Skin epidermis (tissue), 12 donors: ENCODE results near the gene TUT1.

Source experiments
- H3K27ac ChIP-seq, 21 experiments: fragments of 200-600 bp; sonication (generic) in 11 of 21; one replicate each; pipeline ENCODE4 v1.5.0; 2020; ENCODE audit warnings: mild to moderate bottlenecking in 3 of 21, inconsistent platforms in 2 of 21, moderate library complexity in 2 of 21
- H3K4me3 ChIP-seq, 7 experiments: fragments of 200-600 bp; sonication (generic) in 2 of 7; one replicate each; pipeline ENCODE4 v1.5.0; 2020; ENCODE audit warnings: inconsistent platforms in 2 of 7, mild to moderate bottlenecking in 2 of 7, moderate library complexity in 1 of 7

Gene TUT1

DNA sequence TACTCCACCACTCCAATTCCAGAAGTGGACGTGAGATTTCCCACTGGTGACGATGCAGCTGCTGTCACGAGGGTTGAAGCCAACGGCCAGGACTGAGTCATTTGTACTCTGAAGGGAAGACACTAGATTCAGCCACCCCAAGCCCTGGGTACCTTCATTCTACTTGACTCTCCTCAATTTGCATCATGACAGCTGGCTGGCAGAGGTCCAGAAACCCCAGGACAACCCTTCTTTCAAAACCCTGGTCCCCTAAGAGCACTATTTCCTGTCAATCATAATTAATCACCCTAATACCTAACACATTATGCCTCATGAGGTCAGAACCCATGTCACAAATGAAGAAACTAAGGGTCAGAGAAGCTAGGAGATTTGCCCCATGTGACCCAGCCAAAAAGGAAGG, 16.4 kb upstream of the TUT1 start:
- H3K4me3 ChIP-seq = no peak overlapping the region

DNA sequence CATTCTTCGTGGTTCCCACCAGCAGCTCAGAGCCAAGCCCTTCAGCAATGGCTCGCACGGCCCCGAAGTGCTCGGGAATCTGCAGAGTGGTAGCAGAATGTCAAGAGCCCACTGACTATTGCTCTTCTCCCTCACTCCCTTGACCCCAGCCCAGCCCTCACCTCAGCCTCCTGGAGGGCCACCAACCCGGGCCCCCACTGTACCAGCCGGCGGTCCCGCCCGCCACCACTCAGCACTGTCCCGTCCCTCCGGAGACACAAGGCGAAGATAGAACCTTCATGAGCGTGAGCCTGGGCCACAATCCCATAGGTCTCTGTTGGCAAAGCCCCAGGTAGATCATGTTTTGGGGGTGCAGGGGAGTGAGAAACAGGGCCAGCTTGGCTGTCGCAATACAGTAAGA, 14.6 kb upstream of the TUT1 start:
- Histone ChIP-seq H3K4me3 (no peak overlapping the region), H3K27ac (no peak overlapping the region)

More for the DNA sequence above, 16.4 kb upstream of the TUT1 start:
- no peak overlapping the region for H3K27ac ChIP-seq

DNA sequence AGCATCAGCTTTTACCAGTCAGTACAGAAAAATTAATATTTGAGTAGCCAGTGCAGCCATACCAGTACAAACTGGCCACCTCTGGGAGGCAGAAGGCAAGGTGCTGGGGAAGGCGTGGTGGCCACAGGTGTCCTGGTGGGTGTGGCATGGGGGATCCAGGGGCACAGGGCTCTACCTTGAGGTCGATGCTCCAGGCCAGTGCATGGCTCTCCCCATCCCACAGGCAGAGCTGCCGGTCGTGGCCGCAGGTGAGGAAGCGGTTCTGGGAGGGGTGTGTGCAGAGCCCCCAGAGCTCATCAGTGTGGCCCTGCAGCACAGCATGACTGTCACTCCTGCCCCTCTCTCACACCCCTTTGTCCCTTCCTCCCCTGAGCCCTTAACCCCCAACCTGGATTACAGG, 14.1 kb upstream of the TUT1 start:
- H3K4me3 ChIP-seq = no peak overlapping the region
- H3K27ac ChIP-seq = no peak overlapping the region

DNA sequence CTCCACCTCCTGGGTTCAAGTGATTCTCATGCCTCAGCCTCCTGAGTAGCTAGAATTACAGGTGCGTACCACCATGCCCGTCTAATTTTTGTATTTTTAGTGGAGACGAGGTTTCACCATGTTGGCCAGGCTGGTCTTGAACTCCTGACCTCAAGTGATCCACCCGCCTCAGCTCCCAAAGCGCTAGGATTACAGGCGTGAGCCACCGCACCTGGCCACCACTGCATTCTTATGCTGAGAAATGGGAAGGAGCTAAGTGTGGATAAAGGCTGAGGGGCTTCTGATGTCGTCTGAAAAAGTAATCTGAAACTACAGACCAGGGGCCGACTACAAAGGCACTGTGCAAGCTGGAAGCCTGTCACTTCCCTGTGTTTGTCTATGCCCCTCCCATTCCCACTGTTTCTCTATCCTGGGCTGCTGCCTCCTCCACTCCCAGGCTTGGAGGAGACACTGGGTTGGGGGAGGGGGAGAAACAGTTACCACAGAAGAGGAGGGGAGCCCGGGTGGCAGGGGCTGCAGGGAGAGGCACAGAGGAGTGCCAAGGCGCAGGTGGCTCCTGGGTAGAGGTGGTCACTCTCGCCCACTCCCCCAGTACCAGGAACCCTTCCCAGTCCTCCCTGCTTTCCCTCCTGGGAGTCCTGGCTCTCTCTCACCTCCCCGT, 13.3 kb upstream of the TUT1 start:
- Histone ChIP-seq H3K4me3 (no peak overlapping the region), H3K27ac (no peak overlapping the region)

DNA sequence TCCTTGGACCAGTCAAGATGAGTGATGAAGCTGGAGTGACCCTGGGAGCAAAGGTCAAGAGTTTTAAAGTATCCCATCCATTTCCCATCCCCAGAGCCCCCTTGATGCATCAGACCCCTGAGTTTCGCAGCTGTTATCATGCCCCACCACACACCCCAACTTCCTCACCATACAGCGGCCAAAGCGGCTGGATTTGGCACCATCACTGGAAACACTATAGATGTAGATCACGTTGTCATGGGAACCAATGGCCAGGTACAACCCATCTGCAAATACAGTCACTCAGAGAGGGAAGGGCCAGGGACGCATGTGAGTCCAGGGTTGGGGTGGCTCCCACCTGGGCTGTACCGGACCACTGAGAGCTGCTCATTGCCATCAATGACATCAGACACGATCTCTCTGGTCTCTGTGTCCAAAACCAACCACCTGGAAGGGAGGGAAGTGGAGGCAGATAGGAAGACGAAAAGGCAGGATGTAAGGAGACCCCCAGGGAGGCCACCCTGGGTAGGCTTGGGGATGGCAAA, 12.5 kb upstream of the TUT1 start:
- H3K27ac ChIP-seq = no peak overlapping the region
- H3K4me3 ChIP-seq = no peak overlapping the region

DNA sequence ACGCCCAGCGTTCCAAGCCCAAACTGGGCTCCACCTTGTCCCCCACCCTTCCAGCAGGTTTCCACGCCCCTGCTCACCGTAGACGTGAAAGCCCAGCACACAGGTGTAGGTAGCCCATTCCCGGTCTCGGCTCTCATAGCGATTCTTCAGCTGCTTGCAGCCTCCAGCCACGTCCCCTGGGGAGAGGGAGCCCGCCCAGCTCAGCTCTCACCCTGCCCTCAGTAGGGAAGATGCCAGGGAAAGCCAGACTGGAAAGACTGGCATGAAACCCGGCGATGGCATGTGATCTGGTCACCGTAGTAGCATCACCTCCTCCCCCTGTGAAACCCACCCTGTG, 11.7 kb upstream of the TUT1 start:
- Histone ChIP-seq H3K27ac (peak overlapping the region in 18 of 21 experiments; percentile 58 to 100 (median 98)), H3K4me3 (peak overlapping the region in 6 of 7 experiments; percentile 73 to 99 (median 92))

DNA sequence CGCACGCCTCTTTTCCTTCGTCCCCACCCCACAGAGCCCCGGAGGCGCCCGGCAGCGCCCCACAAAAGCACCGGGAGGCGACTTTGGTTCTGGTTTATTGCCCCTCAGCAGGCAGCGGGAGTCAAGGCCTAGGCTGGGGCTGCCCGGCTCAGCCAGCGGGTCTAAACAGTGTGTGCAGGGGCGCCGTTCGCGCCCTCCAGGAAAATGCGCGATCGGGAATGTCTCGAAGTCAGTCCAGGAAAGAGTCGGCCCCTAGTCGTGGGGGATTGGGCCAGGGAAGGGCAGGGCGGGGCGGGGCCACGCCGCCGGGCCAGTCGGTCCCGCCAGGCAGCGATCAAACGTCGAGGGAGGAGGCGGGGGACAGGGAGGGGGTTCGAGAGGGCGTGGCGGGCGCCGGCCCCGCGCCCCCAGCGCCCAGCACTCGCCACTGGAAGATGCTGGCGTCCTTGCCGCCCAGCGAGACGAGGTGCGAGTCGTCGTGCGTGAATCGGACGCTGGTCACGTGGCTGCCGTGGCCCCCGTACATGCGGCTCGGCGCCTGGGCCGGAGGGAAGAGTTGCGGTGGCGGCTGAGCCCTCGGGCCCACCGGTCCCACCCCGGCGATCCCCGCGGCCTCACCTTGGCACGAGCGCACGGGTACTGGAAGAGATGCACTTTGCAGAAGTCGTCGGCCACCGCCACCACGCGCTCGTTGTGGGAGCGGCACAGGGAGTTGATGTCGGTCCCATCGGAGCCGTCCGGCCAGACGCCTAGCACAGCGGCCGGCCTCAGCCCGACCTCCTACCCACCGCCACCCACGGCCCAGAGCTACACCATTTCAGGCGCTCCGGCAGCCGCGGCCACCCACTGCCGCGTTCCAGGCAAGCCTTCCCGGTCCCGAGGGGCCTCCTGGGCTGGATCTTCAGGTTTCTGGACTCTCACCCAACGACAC, 11.1 kb upstream of the TUT1 start:
- H3K4me3 ChIP-seq = peak overlapping the region; percentile 73 to 99 (median 92)
- H3K27ac ChIP-seq = peak overlapping the region in 20 of 21 experiments; percentile 58 to 100 (median 98)

DNA sequence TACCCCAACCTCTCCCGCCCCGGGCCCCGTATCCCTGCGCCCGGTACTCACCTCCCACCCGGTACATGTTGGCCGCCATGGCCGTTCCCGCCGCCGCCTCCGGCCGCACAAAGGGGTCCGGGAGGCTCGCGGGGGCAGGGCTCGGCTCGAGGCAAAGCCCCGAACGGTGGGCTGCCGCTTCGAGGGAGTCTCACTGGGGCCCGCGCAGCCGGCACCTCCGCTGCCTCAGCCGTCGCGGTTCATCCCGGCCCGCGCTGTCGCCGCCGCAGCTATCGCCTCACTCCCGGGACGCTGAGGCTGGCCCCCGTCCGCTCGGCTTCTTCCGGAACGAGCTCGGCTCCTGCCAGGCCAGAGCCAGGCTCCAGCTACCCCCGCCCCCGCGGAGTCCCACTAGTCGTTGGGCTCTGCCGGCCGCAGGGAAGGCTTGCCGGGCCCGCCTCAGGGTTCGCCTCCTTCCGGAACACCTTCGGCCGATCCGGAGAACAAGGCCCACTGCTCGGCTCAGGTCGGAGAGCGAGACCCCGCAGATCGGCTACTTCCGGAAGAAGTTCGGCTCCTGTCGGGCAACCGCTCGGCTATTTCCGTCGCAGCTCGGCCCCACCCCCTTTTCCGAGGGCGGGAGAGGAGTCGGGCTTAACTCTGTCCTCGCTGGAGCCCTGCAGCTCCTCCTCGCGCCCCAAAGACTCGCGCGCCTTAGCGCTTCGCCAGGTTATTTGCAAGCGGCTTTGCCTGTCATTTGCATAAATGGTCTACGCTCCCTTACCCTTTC, 10.2 kb upstream of the TUT1 start, which contains the start of gene MTA2:
Gene MTA2 (minus strand): TSS at position 494 of the 769 bp plus-strand sequence. CDS start 415 bp downstream, at position 79.
- peak within 1 kb of the TSS; percentile 73 to 99 (median 92) for H3K4me3 ChIP-seq
- H3K27ac ChIP-seq = peak within 1 kb of the TSS; percentile 90 to 100 (median 98)

DNA sequence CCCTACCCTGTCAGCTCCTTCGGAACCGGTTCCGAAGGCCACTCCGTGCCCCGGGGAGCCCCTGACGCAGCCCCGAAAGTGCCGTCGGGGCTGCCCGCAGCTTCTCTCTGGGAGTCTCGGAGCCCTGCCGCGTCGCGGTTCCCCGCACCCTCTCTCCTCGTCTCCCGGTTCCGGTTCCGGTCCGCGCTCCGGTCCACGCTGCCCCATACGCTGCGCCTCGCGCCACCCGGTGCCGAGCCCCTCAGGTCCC, 9.7 kb upstream of the TUT1 start:
- peak overlapping the region; percentile 73 to 99 (median 92) for H3K4me3 ChIP-seq
- peak overlapping the region; percentile 90 to 100 (median 98) for H3K27ac ChIP-seq

DNA sequence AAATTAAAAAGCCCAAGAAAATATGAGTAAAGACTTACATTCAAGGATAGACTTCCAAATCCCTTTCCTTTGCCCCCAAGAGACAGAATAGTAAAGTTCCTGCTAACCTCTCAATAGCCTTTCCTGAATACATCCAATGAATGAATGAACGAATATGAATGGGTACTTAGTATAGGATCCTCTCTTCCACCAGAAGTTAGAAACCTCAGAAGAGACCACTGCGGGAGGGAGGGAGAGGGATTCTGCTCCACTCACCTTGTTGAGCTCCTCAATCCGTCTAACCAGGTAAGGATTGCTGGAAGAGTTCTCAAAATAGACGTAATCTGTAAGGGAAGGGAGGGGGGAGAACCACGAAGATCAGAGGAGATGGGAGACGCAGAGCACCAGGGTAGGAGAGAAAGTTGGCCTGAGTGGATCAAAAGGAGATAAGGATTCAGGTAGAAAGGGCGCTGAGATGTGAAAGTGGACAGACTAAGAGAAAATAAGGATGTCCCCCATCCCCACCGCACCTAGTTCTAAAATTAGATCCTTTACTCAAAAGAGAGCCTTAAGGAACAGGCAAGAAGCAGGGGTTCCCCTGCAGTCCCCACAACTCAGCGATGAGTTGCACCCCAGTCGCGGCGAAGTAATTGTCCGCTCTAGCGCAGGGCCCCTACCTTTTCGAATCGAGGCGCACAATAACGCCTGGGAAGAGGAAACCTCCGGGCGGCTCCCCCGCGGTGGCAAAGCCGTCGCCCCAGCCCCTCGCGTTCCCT, 9.2 kb upstream of the TUT1 start:
- peak overlapping the region; percentile 90 to 100 (median 98) for H3K27ac ChIP-seq
- peak overlapping the region; percentile 73 to 99 (median 92) for H3K4me3 ChIP-seq

DNA sequence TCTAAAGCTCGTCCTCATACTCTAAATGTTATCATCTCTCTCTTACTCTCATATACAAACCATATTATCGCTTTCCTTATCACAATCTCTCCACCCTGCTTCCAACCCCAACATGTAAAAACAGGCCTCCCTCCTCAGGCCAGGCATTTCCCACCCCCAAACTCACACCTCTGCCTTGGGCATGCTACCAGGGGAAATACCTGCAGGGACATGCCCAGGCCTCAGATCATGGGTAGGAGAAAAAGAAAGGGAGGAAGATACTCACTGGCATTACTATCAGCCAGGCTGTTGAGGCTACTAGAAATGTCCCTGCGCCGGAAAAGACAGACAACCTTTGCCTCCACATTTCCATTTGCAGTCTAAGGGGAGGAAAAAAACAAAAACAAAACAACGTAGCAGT, 8.6 kb upstream of the TUT1 start:
- H3K27ac ChIP-seq = peak overlapping the region in 19 of 21 experiments; percentile 27 to 100 (median 98)

DNA sequence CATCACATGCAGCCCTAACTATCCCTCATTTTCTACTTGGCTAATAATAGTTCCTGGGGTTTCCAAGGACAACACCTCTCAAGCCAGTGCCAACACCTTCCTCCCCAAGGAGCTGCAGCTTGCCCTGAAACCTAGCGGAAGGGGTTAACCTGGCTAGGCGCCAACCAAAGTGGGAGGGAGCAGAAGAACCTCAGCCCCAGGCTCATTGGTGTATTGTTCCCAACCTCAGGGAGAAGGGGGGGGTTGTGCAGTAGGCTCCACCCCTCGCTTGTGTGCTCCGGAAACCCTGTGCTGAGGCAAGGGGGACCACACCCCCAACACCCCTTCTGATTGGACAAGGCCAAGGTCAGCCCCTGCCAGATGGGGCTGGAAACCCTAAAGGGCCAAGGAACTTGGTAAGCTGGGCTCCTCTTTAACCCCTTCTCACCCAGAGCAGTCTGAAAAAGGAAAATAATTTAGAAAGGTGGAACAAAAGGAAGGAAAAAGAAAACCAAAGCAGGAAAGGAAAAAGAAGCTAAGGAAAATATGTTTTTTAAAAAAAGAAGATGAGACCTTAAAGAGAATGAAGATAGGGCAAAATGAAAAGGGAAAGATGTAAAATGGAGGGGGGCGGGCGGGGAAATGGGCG, 7.9 kb upstream of the TUT1 start:
- peak overlapping the region in 6 of 7 experiments; percentile 73 to 95 (median 90) for H3K4me3 ChIP-seq

More for the DNA sequence above, 8.6 kb upstream of the TUT1 start:
- H3K4me3 ChIP-seq = peak overlapping the region; percentile 73 to 99 (median 92)

DNA sequence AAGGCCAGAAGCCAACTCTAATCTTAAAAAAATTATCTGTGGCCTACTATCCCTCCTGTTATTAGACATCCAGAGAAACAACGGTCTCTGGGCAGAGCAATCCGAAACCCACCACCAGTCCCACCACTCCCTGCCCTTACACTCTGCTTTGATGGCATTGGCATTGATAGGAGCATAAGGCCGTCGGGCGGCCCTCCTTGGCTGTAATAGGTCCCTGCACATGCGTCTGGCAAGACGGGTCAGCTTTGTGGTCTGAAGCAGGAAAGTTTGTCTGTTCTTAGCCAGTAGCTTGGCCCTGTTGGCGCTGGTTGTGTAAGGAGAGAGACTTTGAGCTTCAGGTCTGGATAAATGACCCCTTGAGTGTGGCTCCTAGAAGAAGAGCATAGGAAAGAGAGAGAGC, 3.8 kb upstream of the TUT1 start:
- no peak overlapping the region for H3K4me3 ChIP-seq
- H3K27ac ChIP-seq = peak overlapping the region in 1 of 21 experiments; percentile 9

More for the DNA sequence above, 7.9 kb upstream of the TUT1 start:
- H3K27ac ChIP-seq = peak overlapping the region in 18 of 21 experiments; percentile 27 to 100 (median 98)

DNA sequence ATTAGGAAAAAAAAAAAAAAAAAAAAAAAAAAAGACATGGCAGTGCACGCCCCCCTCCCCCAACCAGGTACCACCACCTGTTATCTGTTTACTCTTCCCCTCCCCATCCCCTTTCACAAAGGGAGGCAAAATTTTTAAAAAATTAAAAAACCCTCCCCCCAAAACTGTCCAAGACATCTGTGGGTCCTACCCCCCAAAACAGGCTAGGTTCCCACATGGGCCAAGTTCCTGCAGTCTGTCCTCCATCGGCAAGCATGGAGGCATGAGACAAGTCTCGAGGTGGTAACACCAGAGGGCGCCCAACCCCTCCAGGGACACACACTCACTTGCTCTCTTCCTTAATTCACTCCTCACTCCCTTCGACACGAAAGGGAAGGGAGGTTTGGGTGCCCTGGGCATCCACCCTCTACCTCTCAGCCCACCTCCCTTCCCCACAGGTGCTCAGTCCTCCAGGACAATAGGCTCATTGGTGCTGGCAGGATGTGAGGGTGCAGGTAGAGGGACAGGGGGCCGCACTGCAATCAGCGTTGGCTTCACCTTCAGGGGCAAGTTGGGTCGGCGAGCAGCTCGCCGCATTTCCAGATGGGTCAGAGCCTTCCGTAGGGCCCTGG, 2.2 kb upstream of the TUT1 start:
- Histone ChIP-seq H3K27ac (peak overlapping the region in 4 of 21 experiments; percentile 5 to 96 (median 68)), H3K4me3 (no peak overlapping the region)

DNA sequence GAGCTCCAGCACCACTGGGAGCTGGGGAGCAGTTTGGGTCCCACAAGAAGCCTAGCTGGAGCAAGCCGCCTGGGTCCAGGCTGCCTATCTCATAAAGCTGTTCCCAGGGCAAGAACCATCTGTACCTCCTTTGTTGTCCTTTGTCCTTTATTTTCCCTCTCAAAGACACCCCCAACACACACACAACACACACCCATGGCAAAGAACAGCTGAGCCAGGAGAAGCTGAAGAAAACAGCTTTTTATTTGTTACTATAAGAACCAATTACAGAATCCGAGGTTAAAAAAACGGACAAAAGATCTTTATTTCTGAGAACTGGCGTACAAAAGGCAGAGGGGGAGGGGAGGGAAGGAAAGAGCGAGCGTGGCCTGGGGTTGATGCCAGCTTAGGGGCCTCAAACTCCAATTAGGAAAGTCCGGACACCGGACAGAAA, 1.7 kb upstream of the TUT1 start:
- Histone ChIP-seq H3K4me3 (no peak overlapping the region), H3K27ac (peak overlapping the region in 15 of 21 experiments; percentile 32 to 96 (median 89))

DNA sequence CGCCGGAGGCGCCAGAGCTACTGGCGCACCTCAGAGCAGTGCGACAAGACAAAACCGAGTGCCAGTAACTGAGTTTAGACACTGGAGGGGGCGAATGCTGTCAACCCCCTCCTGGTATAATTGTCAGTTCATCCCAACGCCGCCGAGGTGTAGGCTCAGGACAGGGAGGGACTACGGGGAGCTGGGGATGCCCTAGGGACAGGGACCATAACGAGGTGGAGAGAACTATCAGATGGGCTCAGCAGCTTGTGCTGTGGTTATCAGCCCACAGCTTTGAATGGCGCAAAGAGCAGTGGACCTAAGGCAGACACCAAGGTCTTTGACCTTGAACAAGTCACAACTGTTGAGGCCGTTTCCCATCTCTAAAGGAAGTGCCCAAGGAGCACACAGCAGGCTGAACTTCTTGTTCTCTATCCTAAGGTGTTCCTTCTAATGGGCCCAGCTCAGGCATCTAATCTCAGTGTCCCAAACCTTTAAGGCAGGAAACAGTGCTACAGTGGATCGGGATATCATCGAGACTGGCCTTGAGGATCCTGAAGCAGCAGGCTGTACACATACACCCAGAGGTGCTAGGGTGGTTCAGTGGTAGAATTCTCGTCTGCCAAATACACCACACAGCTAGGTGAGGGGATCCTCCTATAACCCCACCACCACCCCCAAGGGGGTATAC, 958 bp upstream of the TUT1 start:
- peak overlapping the region; percentile 51 to 96 (median 88) for H3K27ac ChIP-seq
- peak overlapping the region; percentile 60 to 73 (median 63) for H3K4me3 ChIP-seq

DNA sequence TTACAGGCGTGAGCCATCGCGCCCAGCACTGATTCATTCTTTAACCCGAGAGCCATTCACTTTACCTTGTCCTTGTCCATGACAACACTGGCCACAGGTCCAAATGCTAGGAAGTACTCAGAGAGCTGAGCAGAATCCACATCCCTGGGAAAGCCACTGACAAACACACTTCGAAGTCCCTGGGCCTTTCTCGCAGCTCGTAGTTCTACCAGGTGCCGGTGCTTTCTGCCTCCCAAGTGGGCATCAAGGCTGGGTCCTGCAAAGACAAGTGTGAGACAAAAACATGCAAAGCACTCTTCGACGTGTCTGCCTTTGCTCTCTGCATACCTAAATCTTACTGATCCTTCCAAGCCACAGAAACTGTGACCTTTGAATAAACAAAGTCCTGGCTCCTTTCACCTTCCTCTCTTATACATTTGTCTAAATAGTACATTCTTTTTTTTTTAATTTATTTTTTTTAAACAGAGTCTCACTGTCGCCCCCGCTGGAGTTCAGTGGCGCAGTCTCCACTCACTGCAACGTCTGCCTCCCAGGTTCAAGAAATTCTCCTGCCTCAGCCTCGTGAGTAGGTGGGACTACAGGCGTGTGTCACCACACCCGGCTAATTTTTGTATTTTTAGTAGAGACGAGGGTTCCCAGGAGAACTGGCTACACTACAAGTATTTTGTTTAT, 2.2 kb downstream of the TUT1 start:
- Histone ChIP-seq H3K27ac (peak overlapping the region in 1 of 21 experiments; percentile 25), H3K4me3 (no peak overlapping the region)
